SIG-M5 treated with dmso at 0.1 percent for 504 hours (cell line): ENCODE measurements around the gene LHX2.
"Not testable (repeated sequence)": the region's sequence is repeated elsewhere in the genome, so short reads cannot be mapped to it uniquely, and the experiment has no call there.

Source experiments
- DNase-seq: peaks from one replicate; lab custom pipeline; 2025; ENCODE audit not compliant: unreplicated experiment; lab: John Stamatoyannopoulos, UW

Gene LHX2

GRCh38 chr9:124011460-124012301 lies at the start of gene LHX2:
LHX2 (plus strand) TSS chr9:124011768; CDS start chr9:124012349, 581 bp downstream.
- DNase-seq, result peak; percentile 83

GRCh38 chr9:123964761-123965160 lies 46.8 kb upstream of the LHX2 start:
- DNase-seq, result no peak

- no peak for DNase-seq
Observed at GRCh38 chr9:123965801-123966686, 45.5 kb upstream of the LHX2 start.

DNA sequence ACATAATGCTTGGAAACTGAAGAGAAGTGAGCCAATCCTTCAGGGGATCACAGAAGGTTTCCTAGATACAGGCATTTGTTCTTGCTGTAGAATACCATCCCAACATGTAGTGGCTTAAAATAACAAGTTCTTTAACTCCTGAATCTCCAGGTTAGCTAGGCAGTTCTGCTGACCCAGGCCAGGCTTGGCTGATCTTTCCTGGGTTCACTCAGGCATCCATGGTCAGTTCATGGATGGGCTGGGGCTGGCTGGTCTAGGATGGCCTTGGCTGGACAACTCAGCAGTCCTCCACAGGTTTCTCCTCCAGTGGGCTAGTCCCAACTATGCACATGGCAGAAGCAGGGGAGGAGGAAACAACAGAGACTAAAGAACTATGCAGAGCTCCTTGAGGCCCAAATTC lies 44.2 kb upstream of the LHX2 start:
- no peak for DNase-seq

DNA sequence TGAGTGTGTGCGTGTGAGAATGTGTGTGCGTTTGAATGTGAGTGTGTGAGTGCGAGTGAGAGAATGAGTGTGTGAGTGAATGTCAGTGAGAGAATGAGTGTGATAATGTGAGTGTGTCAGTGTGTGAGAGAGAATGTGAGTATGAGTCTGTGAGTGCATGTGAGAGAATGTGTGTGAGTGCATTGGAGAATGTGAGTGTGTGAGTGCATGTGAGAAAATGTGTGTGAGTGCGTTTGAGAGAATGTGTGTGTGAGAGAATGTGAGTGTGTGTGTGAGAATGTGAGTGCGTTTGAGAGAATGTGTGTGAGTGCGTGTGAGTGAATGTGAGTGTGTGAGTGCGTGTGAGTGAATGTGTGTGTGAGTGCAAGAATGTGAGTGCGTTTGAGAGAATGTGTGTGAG lies 39.0 kb upstream of the LHX2 start:
- no peak for DNase-seq

DNA sequence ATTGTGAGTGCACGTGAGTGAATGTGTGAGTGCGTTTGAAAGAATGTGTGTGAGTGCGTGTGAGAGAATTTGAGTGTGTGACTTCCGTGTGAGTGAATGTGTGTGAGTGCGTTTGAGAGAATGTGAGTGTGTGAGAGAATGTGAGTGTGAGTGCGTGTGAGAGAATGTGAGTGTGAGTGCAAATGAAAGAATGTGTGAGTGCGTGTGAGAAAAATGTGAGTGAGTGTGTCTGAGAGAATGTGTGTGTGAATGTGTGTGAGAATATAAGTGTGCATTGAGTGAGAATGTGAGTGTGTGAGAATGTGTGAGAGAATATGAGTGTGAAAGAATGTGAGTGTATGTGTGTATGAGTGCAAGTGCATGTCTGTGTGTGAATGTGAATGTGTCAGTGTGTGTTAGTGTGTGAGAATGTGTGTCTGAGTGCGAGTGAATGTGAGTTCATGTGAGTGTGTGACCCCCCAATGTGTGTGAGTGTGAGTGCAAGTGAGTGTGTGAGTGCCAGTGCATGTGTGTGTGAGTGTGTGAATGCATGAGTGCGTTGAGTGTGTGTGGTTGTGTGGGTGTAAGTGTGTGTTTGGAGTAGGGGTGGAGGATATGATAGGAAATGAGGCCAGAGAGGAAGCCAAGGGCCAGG lies 37.9 kb upstream of the LHX2 start:
- DNase-seq, result no peak

GRCh38 chr9:123974471-123974870 lies 37.1 kb upstream of the LHX2 start:
- DNase-seq, result no peak

DNA sequence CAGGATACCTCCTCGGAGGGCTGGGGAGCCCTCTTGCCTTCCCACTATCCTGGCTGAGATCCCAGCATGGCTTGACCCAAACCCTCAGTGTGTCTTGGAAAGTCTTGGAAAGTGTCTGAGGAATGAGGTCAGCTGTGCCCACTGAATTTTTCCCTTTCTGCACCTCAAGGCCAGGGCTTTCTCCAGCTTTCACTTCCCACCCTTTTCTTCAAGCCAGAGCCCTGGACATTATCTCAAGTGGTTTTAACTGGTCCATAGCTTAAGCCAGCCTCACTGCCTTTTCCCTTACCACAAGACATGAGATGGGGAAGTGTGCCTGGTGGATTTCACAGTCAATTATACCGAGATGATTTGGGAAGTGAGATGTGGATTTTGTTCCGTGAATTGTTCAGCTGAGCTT lies 35.7 kb upstream of the LHX2 start:
- DNase-seq, result no peak

GRCh38 chr9:123976579-123976978 lies 35.0 kb upstream of the LHX2 start:
- DNase-seq, result not testable (repeated sequence)

GRCh38 chr9:123978981-123979380 lies 32.6 kb upstream of the LHX2 start:
- DNase-seq, result no peak

DNA sequence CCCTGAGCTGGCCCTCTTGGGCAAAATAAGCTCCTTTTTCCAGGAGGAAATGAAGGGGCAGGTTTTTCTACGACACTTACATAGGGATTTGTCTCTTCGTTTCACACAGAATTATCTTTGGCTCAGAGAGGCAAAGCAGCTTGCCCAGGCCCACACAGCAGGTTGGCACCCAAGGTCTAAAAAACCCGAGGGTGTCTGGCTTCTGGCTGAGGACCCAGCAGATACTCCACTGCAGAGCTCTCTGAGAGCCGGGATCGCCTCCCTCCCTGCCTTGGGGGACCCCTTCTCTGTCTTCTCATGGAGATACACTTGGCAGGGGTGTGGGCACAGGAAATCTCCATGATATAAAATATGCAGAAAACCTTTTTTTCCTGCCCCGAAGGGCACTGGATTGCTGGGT lies 29.0 kb upstream of the LHX2 start:
- DNase-seq, result no peak

- DNase-seq, result no peak
Observed at GRCh38 chr9:123983047-123983446, 28.5 kb upstream of the LHX2 start.

DNA sequence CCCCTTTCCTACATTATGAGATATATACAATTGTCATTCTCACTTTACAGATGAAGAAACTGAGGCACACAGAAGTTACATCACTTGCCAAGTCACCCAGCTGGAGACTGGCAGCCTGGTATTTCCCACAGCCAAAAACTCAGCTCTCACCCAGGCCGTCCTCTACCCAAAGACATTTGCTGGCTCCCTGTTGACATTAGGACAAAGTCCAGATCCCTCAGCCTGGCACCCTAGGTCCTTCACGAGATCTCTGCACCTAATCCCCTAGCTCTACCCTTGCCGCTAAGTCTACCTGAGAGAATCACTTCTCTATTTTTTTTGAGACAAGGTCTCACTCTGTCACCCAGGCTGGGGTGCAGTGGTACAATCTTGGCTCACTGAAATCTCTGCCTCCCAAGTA lies 26.8 kb upstream of the LHX2 start:
- no peak for DNase-seq

- DNase-seq, result no peak
Observed at GRCh38 chr9:123985869-123986268, 25.7 kb upstream of the LHX2 start.

GRCh38 chr9:123990427-123990826 lies 21.1 kb upstream of the LHX2 start:
- DNase-seq, result no peak

GRCh38 chr9:123992679-123993078 lies 18.9 kb upstream of the LHX2 start:
- DNase-seq, result not testable (repeated sequence)

DNA sequence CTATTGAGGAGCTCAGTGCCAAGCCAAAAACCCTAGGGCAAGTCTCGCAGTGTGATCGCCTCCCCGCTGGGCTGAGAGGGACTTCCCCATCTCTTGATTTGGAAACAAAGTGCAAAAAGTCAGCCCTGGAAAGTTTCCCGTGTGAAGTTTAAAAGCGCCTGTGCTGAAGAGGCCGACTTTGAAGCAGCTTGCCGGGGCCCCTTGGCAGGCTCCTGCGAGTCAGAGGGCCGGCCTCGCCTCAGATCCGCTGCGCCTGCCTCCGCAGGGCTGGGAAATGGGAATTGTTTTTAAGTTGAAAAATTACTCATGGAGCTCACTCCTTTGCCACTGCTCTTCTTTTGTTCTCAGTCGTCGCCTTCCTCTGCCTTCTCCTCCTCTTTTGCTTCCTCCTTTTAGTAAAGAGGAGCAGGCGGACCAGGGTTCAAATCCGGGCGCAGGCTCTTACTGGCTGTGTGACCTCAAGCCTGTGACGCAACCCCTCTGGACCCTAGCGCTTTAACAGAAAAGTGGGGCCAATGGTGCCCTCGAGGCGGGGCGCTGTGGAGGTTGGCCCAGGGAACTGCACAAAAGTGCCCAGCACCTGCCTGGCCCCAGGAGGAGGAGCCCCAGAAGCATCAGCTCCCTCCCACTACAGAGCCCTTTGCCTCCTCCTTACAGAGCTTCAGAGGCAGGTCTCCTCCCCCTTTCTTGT lies 14.7 kb upstream of the LHX2 start:
- DNase-seq, result peak; percentile 75

- peak; percentile 76 for DNase-seq
Observed at GRCh38 chr9:123997665-123998277, 13.8 kb upstream of the LHX2 start.

- no peak for DNase-seq
Observed at GRCh38 chr9:123998278-123998925, 13.2 kb upstream of the LHX2 start.
